ENCODE results near the gene KMO.

- peak; percentile 67 for TF ChIP-seq CTCF (conservative IDR thresholded peaks at IDR 0.05; ENCODE audit: low read depth, low read length)
- no peak for TF ChIP-seq MXI1 (IDR thresholded peaks at IDR 0.05; ENCODE audit: borderline replicate concordance, low read depth, low read length)
- no peak for TF ChIP-seq USF2 (IDR thresholded peaks at IDR 0.05; ENCODE audit: low read depth, low read length)
- no peak for TF ChIP-seq POLR2A (IDR thresholded peaks at IDR 0.05; ENCODE audit: low read depth, low read length)
- no peak for TF ChIP-seq BHLHE40 (IDR thresholded peaks at IDR 0.05; ENCODE audit: low read depth, low read length)
- TF ChIP-seq MAZ (IDR thresholded peaks at IDR 0.05; ENCODE audit: borderline replicate concordance, low read depth, low read length), result no peak
Measured at GRCh38 chr1:241611063-241611462, 78.9 kb downstream of the KMO start.

Data from IMR-90 (cell line).